GM12892 (cell line): ENCODE data around the gene ZNF579.

ENCODE experiments used
- POLR2A ChIP-seq: IDR thresholded peaks from 2 replicates; pipeline ENCODE4 v1.6.1; 2011; ENCODE audit warnings: low read depth, low read length, control low read depth
- POLR2AphosphoS5 ChIP-seq: IDR thresholded peaks from 2 replicates; pipeline ENCODE4 v1.6.1; 2011; ENCODE audit warnings: low read depth, low read length, control low read depth

GRCh38 chr19:55588738-55589137 lies 8.1 kb upstream of the ZNF579 start:
- TF ChIP-seq POLR2A = no peak
- TF ChIP-seq POLR2AphosphoS5 = no peak
